Transverse colon (tissue), 4 donors: ENCODE measurements around the gene AACS. TPM values are rescaled to one million over a fixed set of nuclear protein-coding genes. Genes with fewer than 3 reads are reported as not detected.

Source experiments
- DNase-seq: peaks from one replicate; pipeline ENCODE4 v3.0.0-alpha.2; 2019
- H3K27ac ChIP-seq, 4 donors: fragments of 200-600 bp; sonication (generic); 2 replicates each; pipeline ENCODE4 v1.5.1; 2016 to 2018; ENCODE audit warnings: inconsistent platforms in 4 of 4
- H3K27me3 ChIP-seq: fragments of 200-600 bp; sonication (generic); 2 replicates; pipeline ENCODE4 v1.5.1; 2017; ENCODE audit warnings: inconsistent platforms
- H3K36me3 ChIP-seq, 4 donors: fragments of 200-600 bp; sonication (generic); 2 replicates each; pipeline ENCODE4 v1.5.1; 2017 to 2019; ENCODE audit warnings: inconsistent platforms in 4 of 4
- H3K4me1 ChIP-seq, 4 donors: fragments of 200-600 bp; sonication (generic); 2 replicates each; pipeline ENCODE4 v1.5.1; 2017 to 2020; ENCODE audit warnings: inconsistent platforms in 4 of 4
- H3K4me3 ChIP-seq, 4 donors: fragments of 200-600 bp; sonication (generic); 1 replicate in 1 of 4; 2 replicates in 3 of 4; pipeline versions ENCODE4 v1.5.1 to v1.6.1; 2017 to 2019; ENCODE audit warnings: inconsistent platforms in 4 of 4
- H3K9me3 ChIP-seq, 2 donors: fragments of 200-600 bp; sonication (generic); 2 replicates each; pipeline ENCODE4 v1.5.1; 2017 to 2019; ENCODE audit warnings: inconsistent platforms in 2 of 2
- EP300 ChIP-seq: sonication (generic); formaldehyde crosslinking; IDR thresholded peaks from one replicate; pipeline ENCODE4 v1.6.1; 2017; ENCODE audit warnings: antibody characterized with exemption, low read depth
- POLR2A ChIP-seq: fragments of 450-650 bp; IDR thresholded peaks from one replicate; pipeline ENCODE4 v1.6.1; 2016; ENCODE audit warnings: antibody characterized with exemption, mild to moderate bottlenecking, moderate library complexity
- POLR2AphosphoS5 ChIP-seq, 3 donors: sonication (generic); formaldehyde crosslinking; IDR thresholded peaks; one replicate each; pipeline ENCODE4 v1.6.1; 2016; ENCODE audit warnings: antibody characterized with exemption in 3 of 3
- WGBS, 2 donors: methylation state at CpG; one replicate each; pipeline ENCODE4 v1.1.5; 2018; ENCODE audit warnings: low coverage in 1 of 2; 5-methylcytosine and 5-hydroxymethylcytosine counted together
- in situ Hi-C, 4 donors: fragments of 200-750 bp; cut with MboI; loops; one replicate each; pipeline versions ENCODE4 v1.15.0 to v1.15.1; 2017; ENCODE audit warnings: low sequenced_read_pairs in 3 of 4, low pct_ligation_motif_present in 1 of 4, low pct_unique_long_range_greater_than_20kb in 1 of 4
- intact Hi-C: fragments of 100-400 bp; cut with DNase I; formaldehyde crosslinking; loops from one replicate; pipeline ENCODE4 v1.15.1; 2023; ENCODE audit warnings: low total_unique reads
- total RNA-seq, 4 donors: library from RNA; depleted of rRNA; stranded (reverse); fragments of >200 nt; gene quantifications; one replicate each; pipeline ENCODE4 v1.1.0, GENCODE V29; 2016
- TF ChIP-seq, protein P1 (sequence below), 5 experiments: fragments of 200-600 bp in 3 of 5; fragments of 450-650 bp in 2 of 5; sonication (generic) in 3 of 5; IDR thresholded peaks; 1 replicate in 2 of 5; 2 replicates in 3 of 5; pipeline ENCODE4 v1.5.1; 2016 to 2017; ENCODE audit warnings: antibody characterized with exemption in 5 of 5, inconsistent platforms in 3 of 5, mild to moderate bottlenecking in 2 of 5, moderate library complexity in 1 of 5

Gene AACS
- total RNA-seq, 4 donors from 2014 or later: 18.5 to 33.7 (median 27.1) TPM

DNA sequence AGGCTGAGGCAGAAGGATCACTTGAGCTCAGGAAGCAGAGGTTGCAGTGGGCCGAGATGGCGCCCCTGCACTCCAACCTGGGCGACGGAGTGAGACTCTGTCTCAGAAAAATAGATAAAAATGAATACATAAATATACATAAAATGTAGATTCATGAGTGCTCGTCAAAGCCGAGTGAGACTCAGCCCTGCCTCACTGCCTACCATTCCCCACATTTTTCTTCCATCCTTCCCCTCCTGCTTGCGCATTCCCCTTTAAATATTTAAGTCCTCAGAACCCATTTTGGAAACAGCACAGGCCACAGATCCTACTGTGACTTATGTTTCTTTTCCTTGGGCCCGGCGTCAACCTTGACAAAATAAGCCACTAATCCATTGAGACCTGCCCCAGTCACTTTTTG lies 31.9 kb upstream of the AACS start:
- 92 to 95% methylated on average over 8 to 9 of the region's 9 CpGs for WGBS, 2 donors
- no peaks in the 10 kb centered on the region for H3K36me3 ChIP-seq
- H3K4me3 ChIP-seq: no peak overlapping the region
- no peak for DNase-seq
- peaks cover 0 to 5% of the 10 kb centered on the region in 2 donors for H3K9me3 ChIP-seq
- H3K27me3 ChIP-seq: no peaks in the 10 kb centered on the region
- H3K4me1 ChIP-seq: no peaks in the 10 kb centered on the region
- in situ Hi-C loops (no loop called here), intact Hi-C loops (no loop called here)
- no peak for TF ChIP-seq POLR2AphosphoS5 (IDR thresholded peaks at IDR 0.05)
- no peak for TF ChIP-seq EP300
- TF ChIP-seq, protein P1, sequence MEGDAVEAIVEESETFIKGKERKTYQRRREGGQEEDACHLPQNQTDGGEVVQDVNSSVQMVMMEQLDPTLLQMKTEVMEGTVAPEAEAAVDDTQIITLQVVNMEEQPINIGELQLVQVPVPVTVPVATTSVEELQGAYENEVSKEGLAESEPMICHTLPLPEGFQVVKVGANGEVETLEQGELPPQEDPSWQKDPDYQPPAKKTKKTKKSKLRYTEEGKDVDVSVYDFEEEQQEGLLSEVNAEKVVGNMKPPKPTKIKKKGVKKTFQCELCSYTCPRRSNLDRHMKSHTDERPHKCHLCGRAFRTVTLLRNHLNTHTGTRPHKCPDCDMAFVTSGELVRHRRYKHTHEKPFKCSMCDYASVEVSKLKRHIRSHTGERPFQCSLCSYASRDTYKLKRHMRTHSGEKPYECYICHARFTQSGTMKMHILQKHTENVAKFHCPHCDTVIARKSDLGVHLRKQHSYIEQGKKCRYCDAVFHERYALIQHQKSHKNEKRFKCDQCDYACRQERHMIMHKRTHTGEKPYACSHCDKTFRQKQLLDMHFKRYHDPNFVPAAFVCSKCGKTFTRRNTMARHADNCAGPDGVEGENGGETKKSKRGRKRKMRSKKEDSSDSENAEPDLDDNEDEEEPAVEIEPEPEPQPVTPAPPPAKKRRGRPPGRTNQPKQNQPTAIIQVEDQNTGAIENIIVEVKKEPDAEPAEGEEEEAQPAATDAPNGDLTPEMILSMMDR (IDR thresholded peaks at IDR 0.05): no peak
- no peak for TF ChIP-seq POLR2A
- H3K27ac ChIP-seq: no peak overlapping the region

DNA sequence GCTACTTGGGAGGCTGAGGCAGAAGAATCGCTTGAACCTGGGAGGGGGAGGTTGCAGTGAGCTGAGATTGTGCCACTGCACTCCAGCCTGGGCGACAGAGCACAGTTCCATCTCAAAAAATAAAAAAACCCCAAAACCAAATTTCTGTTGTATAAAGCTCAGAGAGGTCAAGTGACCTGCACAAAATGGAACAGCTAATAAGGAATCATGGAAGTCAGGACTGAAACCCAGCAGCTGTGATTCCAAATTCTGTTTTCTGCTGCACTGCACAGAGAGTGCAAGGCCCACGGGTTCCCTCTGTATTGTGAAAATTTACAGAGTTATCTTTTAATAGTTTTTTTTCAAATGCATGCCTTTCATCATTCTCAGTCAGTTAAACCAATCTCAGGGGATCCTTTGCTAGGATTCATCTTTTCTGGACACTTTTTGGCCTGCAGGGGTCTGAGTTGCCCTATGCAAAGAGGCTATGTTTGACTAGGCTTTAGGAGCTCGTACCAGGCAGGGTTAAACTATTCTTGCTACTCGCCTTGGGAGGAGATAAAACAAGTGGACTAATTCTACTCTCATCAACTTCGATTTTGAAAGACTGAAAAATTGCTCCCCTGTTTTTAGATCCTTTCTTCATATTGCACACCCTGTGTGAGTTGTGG lies 26.1 kb upstream of the AACS start:
- in situ Hi-C loops: no loop called here
- intact Hi-C loops: no loop called here
- WGBS, 2 donors: 63 to 83% methylated on average over 6 of the region's 6 CpGs

DNA sequence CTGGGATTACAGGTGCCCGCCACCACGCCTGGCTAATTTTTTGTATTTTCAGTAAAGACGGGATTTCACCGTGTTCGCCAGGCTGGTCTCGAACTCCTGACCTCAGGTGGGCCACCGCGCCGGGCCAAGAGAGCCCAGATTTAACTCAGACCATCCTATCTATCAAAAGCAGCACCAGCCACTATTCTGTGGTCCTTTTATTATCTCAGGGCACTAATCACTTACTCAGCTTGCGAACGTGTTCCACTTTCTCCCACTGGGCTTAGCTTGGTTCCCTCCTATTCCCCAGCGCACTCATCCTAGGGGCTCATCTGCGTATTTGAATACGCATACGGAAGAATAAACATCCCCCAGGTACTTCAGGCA lies 16.2 kb upstream of the AACS start:
- DNase-seq: no peak
- H3K4me3 ChIP-seq: peak overlapping the region; percentile 21 to 54 (median 39)
- intact Hi-C loops (no loop called here), in situ Hi-C loops (no loop called here)
- WGBS, 2 donors: 27 to 49% methylated on average over 3 to 15 of the region's 15 CpGs
- H3K27ac ChIP-seq: peak overlapping the region in 3 of 4 donors; percentile 18 to 62 (median 58)
- H3K9me3 ChIP-seq: no peaks in the 10 kb centered on the region
- H3K4me1 ChIP-seq: peaks cover 0 to 4% (median 0%) of the 10 kb centered on the region in 4 donors
- H3K27me3 ChIP-seq: no peaks in the 10 kb centered on the region
- H3K36me3 ChIP-seq: no peaks in the 10 kb centered on the region
- no peak for TF ChIP-seq POLR2AphosphoS5 (IDR thresholded peaks at IDR 0.05)
- no peak for TF ChIP-seq POLR2A
- no peak for TF ChIP-seq EP300
- TF ChIP-seq, protein P1 (IDR thresholded peaks at IDR 0.05): no peak

More for the DNA sequence above, 26.1 kb upstream of the AACS start:
- Histone ChIP-seq H3K4me3 (no peak overlapping the region), H3K9me3 (peaks cover 0 to 5% of the 10 kb centered on the region in 2 donors), H3K4me1 (no peaks in the 10 kb centered on the region), H3K27me3 (no peaks in the 10 kb centered on the region), H3K27ac (no peak overlapping the region), H3K36me3 (no peaks in the 10 kb centered on the region)
- no peak for TF ChIP-seq POLR2A
- TF ChIP-seq, protein P1 (IDR thresholded peaks at IDR 0.05): no peak
- TF ChIP-seq POLR2AphosphoS5 (IDR thresholded peaks at IDR 0.05): no peak
- no peak for TF ChIP-seq EP300
- DNase-seq: no peak

DNA sequence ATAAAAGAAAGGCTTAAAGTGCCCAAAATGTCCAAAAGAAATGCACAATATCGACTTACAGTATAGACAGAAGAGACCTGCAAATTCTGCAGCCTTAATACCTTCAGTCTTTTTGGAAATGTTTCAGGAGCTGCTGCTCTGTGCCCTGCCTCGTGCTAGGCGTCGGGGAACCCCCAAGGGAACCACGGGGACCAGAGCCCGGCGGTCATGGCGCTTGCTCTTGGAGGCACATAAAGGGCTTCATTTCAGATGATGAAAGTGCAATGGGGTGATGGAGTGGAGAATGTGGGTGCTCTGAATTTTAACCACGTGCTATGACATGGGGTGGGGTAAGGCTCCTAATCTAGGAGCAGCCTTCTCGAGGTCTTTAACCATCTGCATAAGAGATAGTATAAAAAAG lies 14.8 kb upstream of the AACS start:
- intact Hi-C loops: no loop called here

More for the DNA sequence above, 14.8 kb upstream of the AACS start:
- H3K27me3 ChIP-seq: no peaks in the 10 kb centered on the region
- H3K27ac ChIP-seq: no peak overlapping the region
- 81 to 86% methylated on average over 3 to 10 of the region's 10 CpGs for WGBS, 2 donors
- no peaks in the 10 kb centered on the region for H3K9me3 ChIP-seq
- DNase-seq: no peak
- H3K36me3 ChIP-seq: no peaks in the 10 kb centered on the region
- TF ChIP-seq POLR2AphosphoS5 (IDR thresholded peaks at IDR 0.05) (no peak), EP300 (no peak), POLR2A (no peak)
- TF ChIP-seq, protein P1 (IDR thresholded peaks at IDR 0.05): no peak
- in situ Hi-C loops: no loop called here
- peaks cover 0 to 4% (median 0%) of the 10 kb centered on the region in 4 donors for H3K4me1 ChIP-seq
- no peak overlapping the region for H3K4me3 ChIP-seq
